D721Med (cell line): ENCODE results near the gene ADCK1.

Source experiments
- DNase-seq: peaks from one replicate; pipeline ENCODE4 v3.0.0; 2011; ENCODE audit warnings: low spot score; ENCODE audit not compliant: insufficient read length
- FAIRE-seq: peaks from 2 replicates; lab custom pipeline; 2011; peaks lifted over from hg19 to GRCh38; lab: Jason Lieb, UNC
- TF ChIP-seq, protein P1 (sequence below): IDR thresholded peaks from 2 replicates; pipeline ENCODE4 v1.5.1; 2012; ENCODE audit warnings: mild to moderate bottlenecking, control low read depth; ENCODE audit not compliant: insufficient read depth; ENCODE audit errors: missing control alignments

ADCK1 gene

DNA sequence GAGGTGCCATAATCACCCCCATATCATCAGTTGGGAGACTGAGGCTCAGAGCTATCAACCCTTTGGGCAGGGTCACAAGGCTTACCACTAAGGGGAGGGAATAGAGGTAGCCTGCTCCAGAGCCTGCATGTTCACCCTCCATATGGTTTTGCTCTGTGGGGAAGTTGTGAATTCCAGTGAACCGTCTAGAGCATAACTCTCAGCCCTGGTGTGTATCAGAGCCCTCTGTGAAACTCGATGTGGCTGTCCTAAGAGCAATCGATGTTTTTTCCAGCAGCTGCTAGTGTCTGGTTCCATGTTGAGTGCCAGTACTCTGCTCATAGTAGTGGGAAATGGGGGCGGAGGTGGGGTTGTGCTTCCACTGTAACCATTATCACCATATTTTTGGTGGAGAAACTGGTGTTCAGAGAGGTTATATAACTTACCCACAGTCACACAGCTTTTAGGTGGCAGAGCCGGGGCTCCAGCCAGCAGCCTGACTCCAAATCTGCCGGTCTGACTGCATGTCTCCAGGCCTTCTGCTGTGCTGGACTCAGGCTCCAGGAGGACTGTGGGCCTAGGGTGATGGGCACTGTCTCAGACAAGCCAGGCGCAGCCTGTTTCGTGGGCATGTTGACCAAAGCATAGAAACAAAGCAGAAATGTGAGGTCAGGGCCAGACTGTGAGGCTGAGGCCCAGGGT, 104.2 kb downstream of the ADCK1 start:
- TF ChIP-seq, protein P1, sequence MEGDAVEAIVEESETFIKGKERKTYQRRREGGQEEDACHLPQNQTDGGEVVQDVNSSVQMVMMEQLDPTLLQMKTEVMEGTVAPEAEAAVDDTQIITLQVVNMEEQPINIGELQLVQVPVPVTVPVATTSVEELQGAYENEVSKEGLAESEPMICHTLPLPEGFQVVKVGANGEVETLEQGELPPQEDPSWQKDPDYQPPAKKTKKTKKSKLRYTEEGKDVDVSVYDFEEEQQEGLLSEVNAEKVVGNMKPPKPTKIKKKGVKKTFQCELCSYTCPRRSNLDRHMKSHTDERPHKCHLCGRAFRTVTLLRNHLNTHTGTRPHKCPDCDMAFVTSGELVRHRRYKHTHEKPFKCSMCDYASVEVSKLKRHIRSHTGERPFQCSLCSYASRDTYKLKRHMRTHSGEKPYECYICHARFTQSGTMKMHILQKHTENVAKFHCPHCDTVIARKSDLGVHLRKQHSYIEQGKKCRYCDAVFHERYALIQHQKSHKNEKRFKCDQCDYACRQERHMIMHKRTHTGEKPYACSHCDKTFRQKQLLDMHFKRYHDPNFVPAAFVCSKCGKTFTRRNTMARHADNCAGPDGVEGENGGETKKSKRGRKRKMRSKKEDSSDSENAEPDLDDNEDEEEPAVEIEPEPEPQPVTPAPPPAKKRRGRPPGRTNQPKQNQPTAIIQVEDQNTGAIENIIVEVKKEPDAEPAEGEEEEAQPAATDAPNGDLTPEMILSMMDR: no peak
- DNase-seq: no peak
- no peak for FAIRE-seq

- FAIRE-seq: no peak
- DNase-seq: no peak
Measured at GRCh38 chr14:77906446-77906845, 106.5 kb downstream of the ADCK1 start.

GRCh38 chr14:77908847-77909246, 108.9 kb downstream of the ADCK1 start:
- DNase-seq: no peak
- FAIRE-seq: no peak
- TF ChIP-seq, protein P1: no peak

More at GRCh38 chr14:77906446-77906845, 106.5 kb downstream of the ADCK1 start:
- TF ChIP-seq, protein P1: no peak

DNA sequence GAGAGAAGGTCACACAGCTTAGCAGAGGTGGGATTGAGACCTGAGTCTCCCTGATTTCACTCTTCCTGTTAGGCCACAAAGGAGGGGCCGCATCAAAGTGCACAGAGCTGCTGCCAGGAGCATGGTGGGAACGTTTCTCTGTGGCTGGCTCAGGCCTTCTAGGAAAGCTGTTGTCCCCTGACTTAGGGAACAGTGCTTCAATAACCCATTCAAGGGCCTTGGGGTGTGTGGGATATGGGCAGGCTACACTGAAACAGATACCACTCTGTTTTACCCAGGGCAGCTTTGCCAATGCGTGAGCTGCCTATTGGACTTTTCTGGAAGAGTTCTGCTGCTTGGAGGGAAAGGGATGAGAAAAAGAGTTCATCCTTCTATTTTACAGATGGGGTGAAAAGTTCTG, 110.0 kb downstream of the ADCK1 start:
- DNase-seq: no peak
- FAIRE-seq: no peak
- TF ChIP-seq, protein P1: no peak

- TF ChIP-seq, protein P1: no peak
- DNase-seq (no peak), FAIRE-seq (no peak)
Measured at GRCh38 chr14:77910506-77910905, 110.6 kb downstream of the ADCK1 start.

DNA sequence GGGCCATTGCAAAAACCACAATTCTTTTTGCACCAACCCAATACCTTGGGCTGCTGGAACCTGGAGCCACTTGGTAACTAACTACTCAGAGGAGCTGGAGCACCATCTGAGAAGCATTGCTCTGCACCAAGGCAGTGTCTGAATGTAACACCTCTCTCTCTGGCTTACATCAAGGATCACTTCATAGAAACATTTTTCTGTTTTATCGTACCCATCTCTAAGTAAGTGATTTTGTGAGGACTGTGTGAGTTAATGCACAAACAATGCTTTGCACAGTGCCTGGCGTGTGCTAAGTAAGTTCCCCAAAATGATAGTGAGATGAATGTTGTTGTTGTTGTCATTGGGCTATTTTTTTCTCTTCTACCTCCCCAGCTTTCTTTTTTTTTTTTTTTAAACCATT, 111.4 kb downstream of the ADCK1 start:
- no peak for FAIRE-seq
- TF ChIP-seq, protein P1: no peak

More for the DNA sequence above, 111.4 kb downstream of the ADCK1 start:
- DNase-seq: no peak
